Natural killer cell (primary cell): ENCODE measurements around the gene CCDC91. TPM values are rescaled to one million over a fixed set of nuclear protein-coding genes. Genes with fewer than 3 reads are reported as not detected.

ENCODE experiments used
- ATAC-seq, 3 donors: fragments of 150-1000 bp in 2 of 3; fragments of 200-7000 bp in 1 of 3; cut with Tn5 transposase; 1 replicate in 1 of 3; 2 replicates in 2 of 3; pipeline ENCODE4 v1.10.0; 2021; ENCODE audit warnings: mild to moderate bottlenecking in 2 of 3, moderate library complexity in 2 of 3
- DNase-seq, 2 donors: peaks; one replicate each; pipeline versions ENCODE4 v3.0.0 to v3.0.0-alpha.2; 2013 to 2021; ENCODE audit warnings: mixed read lengths in 1 of 2
- H3K27ac ChIP-seq: one replicate; pipeline ENCODE4 v1.5.1; 2013; ENCODE audit warnings: mild to moderate bottlenecking, low read length
- H3K27me3 ChIP-seq: one replicate; pipeline ENCODE4 v1.6.1; 2013; ENCODE audit warnings: low read length; ENCODE audit not compliant: control insufficient read depth, insufficient read depth
- H3K36me3 ChIP-seq: one replicate; pipeline ENCODE4 v1.6.1; 2013; ENCODE audit warnings: low read length; ENCODE audit not compliant: control insufficient read depth, insufficient read depth
- H3K4me1 ChIP-seq: one replicate; pipeline ENCODE4 v1.6.1; 2013; ENCODE audit warnings: low read length; ENCODE audit not compliant: control insufficient read depth, insufficient read depth
- H3K4me3 ChIP-seq: one replicate; pipeline ENCODE4 v1.5.1; 2013; ENCODE audit warnings: low read length
- H3K9me3 ChIP-seq: one replicate; pipeline ENCODE4 v1.6.1; 2013; ENCODE audit warnings: low read length; ENCODE audit not compliant: control insufficient read depth, insufficient read depth
- H3K27ac Mint-ChIP-seq, 2 donors: one replicate each; pipeline ENCODE4 v1.8.0; 2022; ENCODE audit warnings: mild to moderate bottlenecking in 2 of 2, mixed read lengths in 2 of 2, moderate library complexity in 1 of 2
- H3K27me3 Mint-ChIP-seq, 2 donors: one replicate each; pipeline ENCODE4 v1.8.0; 2022; ENCODE audit warnings: low read depth in 2 of 2, mixed read lengths in 2 of 2
- H3K36me3 Mint-ChIP-seq: one replicate; pipeline ENCODE4 v1.8.0; 2022; ENCODE audit warnings: mixed read lengths
- H3K4me1 Mint-ChIP-seq, 2 donors: one replicate each; pipeline ENCODE4 v1.8.0; 2022; ENCODE audit warnings: mixed read lengths in 2 of 2
- H3K4me3 Mint-ChIP-seq: one replicate; pipeline ENCODE4 v1.8.0; 2022; ENCODE audit warnings: mild to moderate bottlenecking, moderate library complexity, mixed read lengths
- H3K9me3 Mint-ChIP-seq, 2 donors: one replicate each; pipeline ENCODE4 v1.8.0; 2022; ENCODE audit warnings: mixed read lengths in 2 of 2
- WGBS: methylation state at CpG from one replicate; pipeline ENCODE4 v1.1.7; 2013; ENCODE audit warnings: missing lambda C conversion rate; ENCODE audit not compliant: insufficient coverage; 5-methylcytosine and 5-hydroxymethylcytosine counted together
- intact Hi-C: fragments of 100-400 bp; cut with micrococcal nuclease; formaldehyde crosslinking; loops from one replicate; pipeline ENCODE4 v1.14.2; 2022
- total RNA-seq, 4 donors: library from RNA; stranded (reverse); fragments of 120-200 nt in 1 of 4; gene quantifications; one replicate each; pipeline versions ENCODE4 v1.2.3 to v1.2.4, GENCODE V29; 2013 to 2022
- TF ChIP-seq, protein P1 (sequence below): fragments of 200-600 bp; IDR thresholded peaks from one replicate; pipeline ENCODE4 v1.8.0; 2022; ENCODE audit warnings: antibody characterized with exemption

CCDC91 gene
- total RNA-seq, 3 donors from 2014 or later (not counting 1 experiment from before 2014, with no cell fraction given), result 48.8 to 65.8 (median 60.2) TPM

DNA sequence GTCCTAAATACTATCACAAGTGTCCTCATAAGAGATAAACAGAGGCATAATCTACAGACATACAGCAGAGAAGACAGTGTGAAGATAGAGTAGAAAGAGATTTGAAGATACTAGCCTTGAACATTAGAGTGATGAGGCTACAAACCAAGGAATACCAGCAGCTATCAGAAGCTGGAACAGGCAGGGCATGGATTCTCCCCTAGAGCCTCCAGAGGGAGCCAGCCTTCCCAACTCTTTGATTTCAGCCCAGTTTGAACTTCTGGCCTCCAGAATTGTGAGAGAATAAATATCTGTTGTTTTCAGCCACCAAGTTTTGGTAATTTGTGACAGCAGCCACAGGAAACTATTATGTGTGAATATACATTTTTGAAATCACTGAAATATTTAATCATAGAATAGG, 47.2 kb downstream of the CCDC91 start:
- Histone ChIP-seq H3K27ac (no peak overlapping the region), H3K4me1 (no peaks in the 10 kb centered on the region), H3K4me3 (no peak overlapping the region), H3K9me3 (no peaks in the 10 kb centered on the region), H3K27me3 (no peaks in the 10 kb centered on the region), H3K36me3 (no peaks in the 10 kb centered on the region)
- Mint-ChIP-seq H3K27me3 (no peaks in the 10 kb centered on the region), H3K9me3 (no peaks in the 10 kb centered on the region), H3K36me3 (no peaks in the 10 kb centered on the region), H3K4me3 (no peak overlapping the region), H3K27ac (no peak overlapping the region), H3K4me1 (peaks cover 20 to 30% of the 10 kb centered on the region in 2 donors)
- no peak for DNase-seq
- intact Hi-C loops, result no loop called here
- TF ChIP-seq, protein P1, sequence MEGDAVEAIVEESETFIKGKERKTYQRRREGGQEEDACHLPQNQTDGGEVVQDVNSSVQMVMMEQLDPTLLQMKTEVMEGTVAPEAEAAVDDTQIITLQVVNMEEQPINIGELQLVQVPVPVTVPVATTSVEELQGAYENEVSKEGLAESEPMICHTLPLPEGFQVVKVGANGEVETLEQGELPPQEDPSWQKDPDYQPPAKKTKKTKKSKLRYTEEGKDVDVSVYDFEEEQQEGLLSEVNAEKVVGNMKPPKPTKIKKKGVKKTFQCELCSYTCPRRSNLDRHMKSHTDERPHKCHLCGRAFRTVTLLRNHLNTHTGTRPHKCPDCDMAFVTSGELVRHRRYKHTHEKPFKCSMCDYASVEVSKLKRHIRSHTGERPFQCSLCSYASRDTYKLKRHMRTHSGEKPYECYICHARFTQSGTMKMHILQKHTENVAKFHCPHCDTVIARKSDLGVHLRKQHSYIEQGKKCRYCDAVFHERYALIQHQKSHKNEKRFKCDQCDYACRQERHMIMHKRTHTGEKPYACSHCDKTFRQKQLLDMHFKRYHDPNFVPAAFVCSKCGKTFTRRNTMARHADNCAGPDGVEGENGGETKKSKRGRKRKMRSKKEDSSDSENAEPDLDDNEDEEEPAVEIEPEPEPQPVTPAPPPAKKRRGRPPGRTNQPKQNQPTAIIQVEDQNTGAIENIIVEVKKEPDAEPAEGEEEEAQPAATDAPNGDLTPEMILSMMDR, result no peak
- ATAC-seq, result no peak

DNA sequence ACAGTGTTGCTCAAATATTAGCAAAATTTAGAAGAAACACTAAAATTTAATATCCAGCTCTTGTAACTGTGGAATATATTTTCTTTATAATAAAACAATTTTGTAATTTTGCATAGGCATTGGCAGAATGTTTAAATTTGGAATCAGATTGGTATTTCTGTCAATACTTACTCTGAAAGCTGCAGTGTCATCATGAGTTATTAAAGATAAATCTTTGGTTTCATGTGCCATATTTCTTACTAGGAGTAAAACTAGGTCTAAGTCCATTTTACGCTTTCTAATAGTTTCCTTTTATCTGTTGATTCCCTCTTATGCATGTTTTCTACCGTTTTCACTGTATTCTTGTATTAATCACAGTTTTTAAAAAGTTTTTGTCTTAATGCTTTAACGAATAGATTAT, 49.7 kb downstream of the CCDC91 start:
- Histone ChIP-seq H3K27me3 (no peaks in the 10 kb centered on the region), H3K9me3 (no peaks in the 10 kb centered on the region), H3K4me1 (no peaks in the 10 kb centered on the region), H3K4me3 (no peak overlapping the region), H3K27ac (no peak overlapping the region), H3K36me3 (no peaks in the 10 kb centered on the region)
- WGBS, result no CpG with 5 or more reads among the region's 3 CpGs
- DNase-seq, result no peak
- TF ChIP-seq, protein P1, result no peak
- Mint-ChIP-seq H3K27me3 (no peaks in the 10 kb centered on the region), H3K4me3 (no peak overlapping the region), H3K9me3 (no peaks in the 10 kb centered on the region), H3K36me3 (no peaks in the 10 kb centered on the region), H3K27ac (no peak overlapping the region), H3K4me1 (peaks cover 21 to 29% of the 10 kb centered on the region in 2 donors)
- intact Hi-C loops, result no loop called here
- no peak for ATAC-seq

DNA sequence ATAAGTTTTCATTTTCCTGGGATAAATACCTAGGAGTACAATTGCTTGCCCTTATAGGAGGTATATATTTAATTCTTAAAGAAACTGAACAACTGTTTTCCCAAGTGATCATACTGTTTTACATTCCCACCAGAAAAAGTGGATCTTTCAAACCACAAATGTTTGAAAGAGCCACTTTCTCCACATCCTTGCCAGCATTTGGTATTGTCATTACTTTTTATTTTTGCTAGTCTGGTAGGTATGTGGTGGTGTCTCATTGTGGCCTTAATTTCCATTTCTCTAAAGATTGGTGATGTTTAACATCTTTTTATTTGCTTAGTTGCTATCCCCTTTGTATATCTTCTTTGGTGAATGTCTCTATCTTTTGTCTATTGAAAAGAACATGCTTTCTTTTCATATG, 50.6 kb downstream of the CCDC91 start:
- Mint-ChIP-seq H3K27ac (no peak overlapping the region), H3K27me3 (no peaks in the 10 kb centered on the region), H3K9me3 (no peaks in the 10 kb centered on the region), H3K4me1 (peaks cover 14 to 20% of the 10 kb centered on the region in 2 donors), H3K4me3 (no peak overlapping the region), H3K36me3 (no peaks in the 10 kb centered on the region)
- TF ChIP-seq, protein P1, result no peak
- no peak overlapping the region for H3K27ac ChIP-seq
- intact Hi-C loops, result no loop called here
- no peaks in the 10 kb centered on the region for H3K36me3 ChIP-seq
- no peaks in the 10 kb centered on the region for H3K4me1 ChIP-seq
- DNase-seq, result no peak
- H3K4me3 ChIP-seq, result no peak overlapping the region
- no peak for ATAC-seq
- no peaks in the 10 kb centered on the region for H3K27me3 ChIP-seq
- no peaks in the 10 kb centered on the region for H3K9me3 ChIP-seq

DNA sequence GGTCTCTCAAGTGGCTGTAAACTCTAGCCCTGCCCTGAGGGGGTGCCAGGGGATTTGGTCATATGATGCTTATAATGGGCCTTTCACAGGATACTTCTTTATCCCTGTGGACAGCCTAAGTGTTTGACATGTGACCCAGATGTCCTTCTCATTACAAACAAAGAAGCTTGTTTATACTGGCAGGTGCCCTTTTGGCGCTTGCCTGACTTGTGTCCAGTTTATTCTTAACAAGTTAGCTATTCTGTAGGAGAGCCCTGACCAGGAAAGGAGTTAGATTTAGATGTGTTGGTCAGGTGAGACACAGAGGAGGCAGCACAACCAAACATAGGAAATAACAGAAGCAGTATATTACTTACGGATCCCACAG, 51.9 kb downstream of the CCDC91 start:
- 100% methylated on average over 2 of the region's 2 CpGs for WGBS
- Histone ChIP-seq H3K36me3 (no peaks in the 10 kb centered on the region), H3K4me1 (no peaks in the 10 kb centered on the region), H3K27ac (no peak overlapping the region), H3K4me3 (no peak overlapping the region), H3K27me3 (no peaks in the 10 kb centered on the region), H3K9me3 (no peaks in the 10 kb centered on the region)
- DNase-seq (no peak), ATAC-seq (no peak)
- Mint-ChIP-seq H3K4me1 (peaks cover 21 to 28% of the 10 kb centered on the region in 2 donors), H3K27ac (no peak overlapping the region), H3K27me3 (no peaks in the 10 kb centered on the region), H3K4me3 (no peak overlapping the region), H3K9me3 (no peaks in the 10 kb centered on the region), H3K36me3 (no peaks in the 10 kb centered on the region)
- intact Hi-C loops, result no loop called here
- TF ChIP-seq, protein P1, result no peak
